GM19240 (cell line): Measurements from ENCODE around the gene SHH.

Source experiments
- DNase-seq: peaks from one replicate; pipeline ENCODE4 v3.0.0; 2011; ENCODE audit warnings: low spot score; ENCODE audit not compliant: insufficient read length

The SHH gene

DNA sequence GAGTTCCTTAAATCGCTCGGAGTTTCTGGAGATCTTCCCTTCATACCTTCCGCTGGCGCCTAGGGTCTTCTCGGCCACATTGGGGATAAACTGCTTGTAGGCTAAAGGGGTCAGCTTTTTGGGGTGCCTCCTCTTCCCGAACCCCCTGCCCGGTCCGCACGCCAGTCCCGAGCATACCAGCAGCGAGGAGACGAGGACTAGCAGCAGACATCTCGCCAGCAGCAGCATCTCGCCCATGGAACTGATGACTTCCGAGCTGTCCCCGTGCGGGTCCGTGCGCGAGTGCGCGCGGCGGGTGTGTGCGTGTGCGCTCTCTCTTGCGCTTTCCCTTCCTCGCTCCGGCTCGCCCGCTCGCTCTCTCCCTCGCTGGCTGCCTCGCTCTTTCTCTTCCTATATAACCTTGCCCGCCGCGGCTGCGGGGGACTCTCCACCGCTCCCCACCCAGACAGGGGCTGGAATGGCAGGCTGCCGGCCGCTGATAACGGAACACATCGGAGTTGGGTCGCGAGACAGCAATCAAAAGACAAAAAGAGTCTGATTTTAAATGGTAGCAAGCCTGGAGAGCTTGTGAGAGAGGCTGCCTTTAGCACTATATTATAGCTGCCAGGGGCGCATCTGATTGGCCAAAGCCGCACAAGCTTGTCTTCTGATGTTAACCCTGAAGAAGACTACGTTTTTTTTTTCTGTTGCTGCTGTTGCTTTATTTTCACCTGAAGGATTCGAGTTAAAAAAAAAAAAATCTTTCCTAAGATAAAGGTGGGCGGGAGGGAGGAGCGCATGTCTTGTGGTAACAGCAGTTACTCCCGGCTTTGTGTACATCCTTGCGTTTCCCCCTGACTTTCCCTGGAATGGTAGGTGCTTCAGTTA is at the start of gene SHH:
SHH (minus strand) TSS at position 569 of the 867 bp plus-strand sequence; CDS start at position 228, 341 bp downstream.
- DNase-seq: no peak

DNA sequence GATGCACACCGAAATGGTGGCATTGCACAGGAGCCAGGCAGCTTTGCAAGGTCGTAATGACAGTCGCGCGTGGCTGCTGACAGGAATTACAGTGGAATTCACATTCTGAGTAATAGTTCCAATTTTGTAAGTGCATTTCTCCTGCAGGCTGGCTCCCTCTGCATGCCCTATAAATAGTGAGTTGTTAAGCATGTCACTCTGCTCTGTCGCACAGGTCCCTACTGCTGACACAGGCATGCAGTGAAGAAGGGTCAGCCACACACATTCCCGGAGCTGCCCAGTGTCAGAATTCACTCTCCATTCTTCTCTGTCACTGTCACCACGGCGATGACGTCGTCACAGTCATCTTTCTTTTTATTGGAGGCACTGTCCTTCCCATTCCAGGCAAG is 49.2 kb upstream of the SHH start:
- DNase-seq: no peak

DNA sequence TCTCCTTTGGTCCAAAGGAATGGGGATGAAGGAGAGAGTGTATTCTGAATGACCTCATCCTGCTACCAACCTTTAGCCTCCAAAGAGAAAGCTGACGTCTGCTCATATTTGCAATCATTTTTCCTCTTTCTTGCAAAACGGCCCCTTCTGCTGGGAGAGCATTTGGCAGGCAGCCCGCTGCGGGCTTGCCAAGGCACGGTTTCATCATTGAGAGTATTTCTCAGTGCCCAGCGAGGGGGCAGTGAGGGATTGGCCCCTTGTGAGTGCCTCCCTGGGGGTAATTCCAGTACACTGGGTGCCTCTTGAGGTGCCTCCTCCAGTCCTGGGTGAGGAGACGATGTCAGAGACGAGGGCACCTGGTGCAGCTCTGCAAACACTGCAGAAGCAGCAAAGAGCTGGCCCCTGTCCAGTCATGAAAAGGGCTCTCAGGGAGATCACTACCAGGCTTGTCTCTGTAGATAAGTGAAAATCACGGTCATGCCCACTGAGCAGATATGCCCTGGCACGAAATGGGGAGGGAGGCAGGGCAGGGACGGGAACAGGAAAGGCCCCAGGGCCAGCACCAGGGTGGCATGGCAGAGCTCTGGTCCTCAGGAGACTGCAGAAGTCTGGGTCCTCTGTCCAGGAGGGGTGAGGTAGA is 48.7 kb upstream of the SHH start:
- DNase-seq: no peak

DNA sequence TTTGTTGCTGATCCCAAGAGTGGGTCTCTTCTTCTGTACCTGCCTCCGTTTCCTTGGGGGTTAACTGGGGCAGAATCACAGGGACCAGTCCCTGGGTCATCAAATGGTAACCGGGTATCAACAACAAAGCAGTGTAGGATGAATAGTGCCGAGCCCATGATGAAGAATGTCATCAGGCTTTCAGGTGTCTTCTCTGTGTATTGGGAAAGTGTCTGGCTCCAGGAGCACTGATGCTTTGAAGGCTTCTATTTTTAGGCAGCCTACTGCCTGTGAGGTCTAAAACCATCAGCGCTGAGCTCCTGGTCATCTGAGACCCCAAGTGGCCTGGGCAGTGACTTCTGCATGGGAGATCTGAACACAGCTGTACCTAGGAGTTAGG is 48.2 kb upstream of the SHH start:
- no peak for DNase-seq

DNA sequence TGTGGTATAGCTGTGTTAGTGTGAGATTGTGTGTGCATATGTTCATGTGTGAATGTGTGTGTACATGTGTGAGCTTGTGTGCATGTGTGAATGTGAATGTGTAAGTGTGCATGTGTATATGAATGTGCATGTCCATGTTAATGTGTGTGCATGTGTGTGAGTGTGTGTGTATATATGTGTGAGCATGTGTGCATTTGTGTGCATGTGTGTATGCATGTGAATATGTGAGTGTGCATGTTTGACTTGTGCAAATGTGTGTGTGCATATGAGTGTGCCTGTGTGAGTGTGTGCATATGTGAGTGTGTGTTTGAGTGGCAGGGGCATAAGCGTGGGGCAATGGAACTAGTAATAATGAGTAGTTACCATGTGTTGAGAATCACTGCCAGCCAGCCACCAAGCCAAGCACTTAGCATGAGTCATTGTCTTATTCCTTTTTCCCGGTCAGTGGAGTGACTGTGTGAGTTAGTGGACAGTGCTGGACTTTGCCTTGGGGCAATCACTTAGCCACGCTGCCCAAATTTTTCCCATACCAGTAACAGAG is 46.3 kb upstream of the SHH start:
- no peak for DNase-seq

DNA sequence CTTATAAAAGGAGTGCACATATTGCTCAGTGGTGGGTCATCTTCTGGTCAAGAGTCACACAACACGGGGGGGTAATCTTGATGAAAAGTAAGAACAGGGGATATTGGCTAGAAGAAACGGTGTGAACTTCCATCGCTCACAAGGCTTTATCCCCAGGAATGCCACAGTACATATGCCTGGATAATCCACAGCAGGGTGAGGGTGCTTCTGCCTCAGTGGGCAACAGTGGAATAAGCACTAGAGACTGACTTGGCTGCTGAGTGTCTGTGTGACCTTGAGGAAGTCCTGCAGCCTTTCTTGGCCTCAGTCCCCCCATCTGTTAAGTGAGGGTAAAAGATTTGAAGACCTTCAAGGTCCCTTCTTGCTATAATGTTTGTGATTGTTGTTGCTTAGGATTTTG is 44.9 kb upstream of the SHH start:
- no peak for DNase-seq

DNA sequence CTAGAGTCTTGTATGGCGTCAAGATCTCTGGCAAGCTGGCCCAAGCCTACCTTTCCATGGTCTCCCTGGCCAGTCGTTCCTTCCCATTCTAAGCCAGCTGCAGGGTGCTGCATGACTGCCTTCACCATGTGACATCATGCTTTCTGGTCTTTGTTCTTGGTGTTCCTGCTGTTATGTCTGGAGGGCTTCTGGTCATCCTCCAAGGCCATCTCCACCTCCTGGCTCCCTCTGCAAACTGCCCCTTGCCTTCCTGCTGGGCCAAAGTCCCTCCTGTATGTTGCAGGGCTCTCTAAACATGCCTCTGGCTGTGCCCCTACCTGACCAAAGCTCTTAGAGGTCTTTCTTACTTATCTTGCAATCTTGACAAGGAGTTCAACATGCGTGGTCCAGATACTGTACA is 44.4 kb upstream of the SHH start:
- DNase-seq: no peak

DNA sequence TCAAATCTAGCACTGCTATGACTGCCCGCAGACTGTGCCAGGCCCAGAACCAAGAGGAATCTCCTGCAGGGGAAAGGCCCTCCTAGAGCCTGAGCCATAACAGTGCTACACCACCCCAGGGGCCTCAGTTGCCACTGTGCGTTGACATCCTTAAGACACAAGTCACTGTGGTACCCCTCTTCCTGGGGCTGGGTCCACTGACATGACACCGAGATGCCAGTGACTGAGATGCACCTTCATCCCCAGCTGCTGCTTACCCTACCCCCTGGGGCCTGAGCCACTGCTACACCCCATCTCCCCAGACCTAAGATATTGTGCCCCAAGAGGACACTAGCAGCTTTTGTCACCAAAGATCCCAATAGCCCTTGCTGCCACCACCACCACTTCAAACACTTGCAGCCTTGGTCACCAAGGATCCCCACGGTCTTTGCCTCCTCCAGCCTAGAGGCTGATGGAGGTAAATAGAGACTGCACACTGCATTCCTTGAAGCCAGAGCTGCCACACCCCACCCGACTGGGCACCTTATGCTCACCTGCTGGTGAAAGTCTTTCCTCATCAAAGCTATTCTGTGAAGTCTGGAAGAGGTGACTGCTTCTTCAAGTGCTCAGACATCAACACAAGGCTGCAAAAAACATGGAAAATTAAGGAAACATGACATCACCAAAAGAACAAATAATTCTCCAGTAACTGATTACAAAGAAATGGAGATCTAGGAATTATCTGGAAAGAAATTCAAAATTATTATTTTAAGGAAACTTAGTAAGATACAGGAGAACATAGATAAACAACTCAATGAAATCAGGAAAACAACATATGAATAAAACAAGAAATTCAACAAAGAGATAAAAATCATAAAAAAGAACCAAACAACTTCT is 40.4 kb upstream of the SHH start:
- DNase-seq: no peak

DNA sequence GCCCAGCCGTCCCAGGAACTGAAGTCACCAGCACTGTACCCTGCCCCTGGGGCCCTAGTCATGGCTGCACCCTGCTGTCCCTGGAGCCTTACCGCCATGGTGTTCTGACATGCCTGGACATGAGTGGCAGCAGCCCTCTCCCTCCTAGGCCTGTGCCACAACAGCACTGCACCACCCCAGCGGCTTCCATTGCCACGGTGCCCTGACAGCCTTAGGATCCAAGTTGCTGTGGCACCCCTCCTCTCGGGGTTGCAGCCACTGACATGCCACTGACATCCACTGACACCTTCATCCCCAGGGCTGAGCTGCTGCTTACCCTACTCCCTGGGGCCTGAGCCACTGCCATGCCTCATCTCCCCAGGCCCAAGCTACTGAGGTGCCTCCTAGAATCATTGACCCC is 39.6 kb upstream of the SHH start:
- DNase-seq: no peak

DNA sequence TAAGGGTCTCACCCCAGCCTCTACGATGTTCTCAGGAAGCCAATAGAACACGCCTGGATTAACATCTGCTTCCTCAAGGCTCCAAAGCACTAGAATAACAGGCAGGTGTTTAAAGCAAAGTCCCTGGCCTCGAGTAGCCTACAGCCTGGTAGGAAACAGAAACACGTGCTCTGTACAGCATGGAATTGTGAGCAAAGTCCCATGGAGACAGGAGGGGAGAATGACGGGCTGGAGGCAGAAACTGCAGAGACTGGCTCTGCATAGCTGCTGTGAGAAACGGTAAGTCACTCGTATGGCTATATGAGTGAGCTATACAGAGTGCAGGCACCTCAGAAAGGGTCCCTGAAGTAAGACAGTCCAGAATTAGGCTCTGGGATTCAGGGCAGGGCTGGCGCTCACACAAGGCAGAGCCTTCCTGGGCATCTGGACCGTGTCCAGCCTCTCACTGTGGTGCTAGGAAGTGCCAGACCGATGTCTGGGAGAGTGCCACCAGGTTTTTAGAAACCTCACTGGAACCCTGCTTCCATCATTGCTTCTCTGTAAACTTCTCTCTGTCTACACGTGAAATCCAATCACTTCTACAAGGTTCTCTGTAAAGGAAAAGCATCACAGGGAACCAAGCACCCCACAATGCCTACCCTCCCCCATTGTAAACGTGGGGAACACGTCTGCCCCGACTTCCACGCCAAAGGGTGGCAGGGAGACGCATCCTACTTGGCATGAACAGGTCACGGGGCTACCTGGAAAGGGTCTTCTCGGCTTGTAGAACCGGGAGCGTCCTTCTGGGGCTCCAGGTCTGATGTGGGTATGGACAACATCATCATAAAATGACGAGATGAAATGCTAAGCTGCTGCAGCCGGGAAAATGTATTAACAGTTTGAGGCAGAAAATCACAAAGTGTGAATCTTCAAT is 38.8 kb upstream of the SHH start:
- DNase-seq: no peak

DNA sequence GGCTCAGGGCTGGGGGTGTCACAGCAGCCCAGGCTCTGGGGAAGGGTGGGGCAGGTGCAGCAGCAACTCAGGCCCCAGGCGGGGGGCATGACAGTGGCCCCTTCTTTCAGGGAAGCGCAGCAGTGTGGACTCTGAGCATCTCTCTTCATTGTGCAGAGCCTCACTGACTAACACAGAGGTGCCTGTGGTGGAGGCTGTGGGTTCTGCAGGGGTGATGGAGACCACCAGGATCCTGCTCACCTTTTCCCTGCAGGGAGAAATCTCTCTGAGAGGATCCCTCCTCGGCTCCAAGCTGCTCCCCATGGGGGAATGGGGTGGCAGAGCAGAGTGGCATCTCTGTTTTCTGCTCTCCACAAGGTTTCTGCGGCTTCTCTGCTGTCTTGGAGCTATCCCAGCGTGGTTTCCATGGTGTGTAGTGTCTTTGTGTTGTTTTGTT is 37.8 kb upstream of the SHH start:
- no peak for DNase-seq

DNA sequence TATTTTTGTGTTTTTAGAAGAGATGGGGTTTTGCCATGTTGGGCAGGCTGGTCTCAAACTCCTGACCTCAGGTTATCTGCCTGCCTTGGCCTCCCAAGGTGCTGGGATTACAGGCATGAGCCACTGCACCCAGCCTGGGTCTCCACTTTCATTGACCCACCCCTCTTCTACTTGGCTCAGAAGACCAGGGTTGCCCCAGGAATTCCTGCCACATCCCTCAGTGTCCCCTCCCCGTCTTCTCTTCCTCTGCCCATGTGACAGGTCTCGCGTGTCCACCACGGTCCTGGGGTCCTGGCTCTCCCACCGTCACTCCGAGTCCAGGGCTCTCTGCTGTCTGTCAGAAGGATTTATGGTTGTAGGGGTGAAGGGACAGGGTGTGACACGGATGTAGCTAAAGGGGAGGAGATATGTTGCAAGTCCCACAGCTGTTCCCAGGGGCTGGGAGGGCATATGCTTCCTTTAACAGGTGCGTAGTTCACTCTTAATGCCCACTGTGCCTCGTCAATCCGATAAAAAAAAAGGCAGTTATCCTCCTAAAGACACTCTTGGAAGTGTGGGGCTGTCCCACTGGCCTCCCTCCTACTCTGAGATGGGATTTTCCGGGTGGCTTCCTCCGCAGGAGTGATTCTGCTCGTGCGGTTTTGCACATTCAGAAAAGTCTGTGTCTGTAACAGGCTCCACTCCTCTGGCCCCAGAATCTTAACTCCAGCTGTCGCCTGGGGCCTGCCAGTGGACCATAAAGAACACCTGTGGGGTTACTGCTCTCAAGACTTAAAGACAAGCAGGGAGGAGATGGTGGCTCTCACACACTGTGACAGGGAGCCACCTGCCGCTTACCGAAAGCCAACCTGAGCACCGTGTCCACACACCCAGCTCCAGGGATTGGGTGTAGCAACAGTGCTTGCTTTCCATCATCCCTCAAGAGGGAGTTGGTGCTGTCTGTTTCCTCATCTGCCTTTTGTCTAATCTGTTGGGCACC is 36.7 kb upstream of the SHH start:
- no peak for DNase-seq

DNA sequence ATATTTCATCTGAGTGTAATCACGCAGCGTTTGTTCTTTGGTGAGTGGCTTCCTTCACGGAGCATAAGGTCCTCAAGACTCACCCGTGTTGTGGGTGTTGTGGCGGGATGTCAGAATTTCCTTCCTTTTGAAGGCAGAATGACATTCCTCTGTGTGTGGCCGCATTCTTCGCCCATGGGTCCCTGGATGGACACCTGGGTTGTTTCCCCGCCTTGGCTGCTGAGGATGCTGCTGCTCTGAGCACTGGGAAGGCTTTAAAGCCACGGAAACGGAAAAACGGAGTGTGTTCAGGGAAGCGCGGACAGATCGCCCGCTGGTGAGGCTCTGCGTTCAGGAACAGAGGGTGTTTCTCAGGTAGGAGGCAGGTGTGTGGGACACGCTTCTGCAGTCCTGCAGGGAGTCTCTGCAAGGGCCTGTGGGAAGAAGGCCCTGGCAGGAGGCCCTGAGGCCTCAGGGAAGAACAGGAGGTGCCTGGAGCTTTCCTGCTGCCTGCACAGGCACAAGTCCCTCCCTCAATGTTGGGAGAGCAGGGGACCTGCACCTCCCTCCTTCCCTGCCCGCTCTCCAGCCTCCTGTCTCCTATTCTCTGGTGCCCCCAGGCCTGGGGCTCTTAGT is 35.7 kb upstream of the SHH start:
- no peak for DNase-seq

DNA sequence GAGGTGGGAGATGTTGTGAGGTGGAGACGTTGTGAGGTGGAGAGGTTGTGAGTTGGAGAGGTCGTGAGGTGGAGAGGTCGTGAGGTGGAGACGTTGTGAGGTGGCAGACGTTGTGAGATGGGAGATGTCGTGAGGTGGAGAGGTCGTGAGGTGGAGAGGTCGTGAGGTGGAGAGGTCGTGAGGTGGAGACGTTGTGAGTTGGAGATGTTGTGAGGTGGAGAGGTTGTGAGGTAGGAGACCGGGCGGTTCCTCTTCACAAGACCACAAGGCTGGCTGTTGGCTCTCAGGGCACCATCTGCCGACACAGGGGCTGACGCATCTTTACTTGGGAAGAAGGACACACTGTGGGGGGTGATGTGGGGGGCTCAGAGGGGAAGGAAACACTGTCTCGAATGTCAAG is 34.7 kb upstream of the SHH start:
- DNase-seq: no peak

DNA sequence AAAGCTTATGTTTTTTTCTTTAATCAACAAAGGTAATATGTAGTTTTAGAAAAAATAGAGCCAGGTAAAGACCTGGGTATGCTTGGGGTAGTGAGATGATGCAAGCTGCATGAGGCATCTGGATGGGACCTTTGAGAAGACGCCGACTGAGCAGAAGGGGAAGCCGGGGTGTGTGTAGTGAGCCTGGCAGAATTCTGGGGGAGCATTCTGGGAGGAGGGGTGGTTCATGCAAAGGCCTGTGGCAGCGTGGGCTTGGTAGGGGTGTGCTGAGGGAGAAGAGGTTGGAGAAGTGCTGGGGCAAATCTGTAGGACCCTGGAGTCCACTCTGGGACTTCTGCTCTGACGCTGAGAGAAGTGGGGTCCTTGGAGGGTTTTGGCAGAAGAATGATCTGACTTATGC is 33.9 kb upstream of the SHH start:
- DNase-seq: no peak

DNA sequence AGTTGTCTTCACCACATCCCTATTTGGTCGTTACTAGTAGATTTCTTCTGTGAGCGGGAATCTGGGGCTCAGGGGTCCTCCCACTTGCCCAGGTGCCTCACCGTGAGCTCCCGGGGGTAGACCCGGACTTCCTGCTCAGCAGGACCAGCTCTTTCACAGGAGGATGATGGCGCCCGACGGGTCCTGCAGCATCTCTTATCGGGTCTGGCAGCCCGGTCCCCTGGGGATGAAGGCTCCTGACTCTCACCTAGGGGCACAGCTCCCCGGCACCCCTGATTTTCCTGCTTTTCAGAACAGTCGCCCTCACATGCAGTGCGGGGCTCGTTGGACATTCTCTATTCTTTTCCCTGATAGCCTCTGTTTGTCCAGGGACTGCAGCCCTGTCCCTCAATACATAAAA is 33.0 kb upstream of the SHH start:
- DNase-seq: no peak

DNA sequence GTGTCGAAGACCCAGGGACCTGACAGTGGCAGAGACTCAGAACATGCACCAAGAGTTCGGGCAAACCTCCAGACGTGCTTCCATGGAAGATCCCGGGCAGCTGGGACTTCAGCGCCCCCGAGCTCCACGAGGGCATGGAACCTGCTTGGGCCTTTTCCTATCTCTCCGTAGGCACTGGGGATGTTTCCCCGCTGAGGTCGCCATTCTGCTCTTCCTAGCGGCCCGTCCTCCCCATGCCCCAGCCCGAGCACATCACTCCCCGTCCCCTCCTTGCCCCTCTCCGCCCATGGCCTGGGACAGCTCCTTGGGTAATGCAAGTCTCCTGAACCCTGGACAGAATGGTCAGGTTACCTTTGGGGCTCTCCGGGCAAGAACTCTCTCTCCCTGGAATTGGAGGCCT is 32.3 kb upstream of the SHH start:
- no peak for DNase-seq

DNA sequence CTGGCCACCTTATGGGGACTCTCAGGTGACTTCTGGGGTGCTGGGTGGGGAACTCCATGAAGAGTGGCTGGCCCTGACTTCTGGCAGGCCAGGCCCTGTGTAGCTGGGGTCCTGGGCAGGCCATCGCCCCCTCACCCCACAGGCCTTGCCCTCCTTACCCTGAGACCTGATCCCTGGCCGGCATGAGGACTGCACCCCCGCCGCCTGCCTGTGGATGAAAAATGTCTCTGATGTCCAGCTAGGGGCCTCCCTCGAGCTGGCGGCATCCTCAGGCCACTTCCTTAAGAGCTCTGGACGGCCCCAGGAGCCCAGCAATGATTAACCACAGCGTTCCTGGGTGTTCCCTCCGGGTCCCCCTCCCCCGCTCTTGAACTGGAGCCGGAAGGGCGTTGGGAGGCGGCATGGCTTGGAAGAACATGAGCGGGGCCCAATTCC is 31.8 kb upstream of the SHH start:
- no peak for DNase-seq

DNA sequence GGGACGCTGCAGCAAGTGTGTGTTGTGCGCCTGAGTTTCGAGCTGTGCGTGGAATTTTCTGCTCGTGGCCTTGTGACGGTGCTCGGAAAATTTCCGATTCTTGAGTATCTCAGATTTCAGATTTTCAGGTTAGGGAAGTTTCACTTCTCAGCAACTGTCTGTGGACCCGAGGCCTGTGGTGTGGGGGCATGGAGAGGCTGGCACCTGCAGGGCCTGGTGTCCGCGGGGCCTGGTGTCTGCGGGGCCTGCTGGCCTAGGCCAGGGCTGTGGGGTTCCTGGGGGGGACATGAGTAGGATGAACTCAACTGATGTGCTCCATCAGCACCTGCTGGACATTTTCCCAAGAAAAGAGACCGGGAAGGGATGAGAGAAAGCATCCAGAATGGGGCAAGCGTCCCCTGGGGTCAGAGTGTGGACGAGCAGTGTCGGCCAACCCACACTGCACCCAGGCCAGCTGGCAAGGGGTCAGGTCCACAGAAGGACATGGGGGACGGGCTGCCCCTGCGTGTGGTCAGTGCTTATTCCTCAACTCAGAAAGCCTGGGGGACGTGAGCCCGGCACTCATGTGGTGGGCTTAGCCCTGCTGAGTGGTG is 31.3 kb upstream of the SHH start:
- DNase-seq: no peak
